Placental epithelial cell (primary cell): ENCODE results near the gene PROK1. TPM values are rescaled to one million over a fixed set of nuclear protein-coding genes. Genes with fewer than 3 reads are reported as not detected.

ENCODE experiments used
- total RNA-seq: library from RNA; depleted of rRNA; stranded (reverse); fragments of >200 nt; gene quantifications from 2 replicates; pipeline ENCODE4 v1.2.3, GENCODE V29; 2012

PROK1 gene
- 0.11 TPM in 1 of 2 replicates, not detected in the other for total RNA-seq

GRCh38 chr1:110450929-110451328 is at the start of gene PROK1:
Gene PROK1, plus strand, starts transcription at chr1:110451149. Its CDS starts 68 bp downstream, at chr1:110451217.

GRCh38 chr1:110407260-110408210 is 43.4 kb upstream of the PROK1 start, which contains the start of gene LAMTOR5:
Gene LAMTOR5, minus strand, starts transcription at chr1:110407694. Its CDS starts 74 bp downstream, at chr1:110407620.

Other genes with a start within 250 kb of the PROK1 start
- 0.39 and 1.1 TPM in 2 replicates for gene KCNC4, start 240.8 kb upstream of the PROK1 start, total RNA-seq
- 42.0 and 42.3 TPM in 2 replicates for gene RBM15, start 111.8 kb upstream of the PROK1 start, total RNA-seq
- gene SLC16A4, start 60.1 kb upstream of the PROK1 start, total RNA-seq = 60.8 and 113 TPM in 2 replicates
- gene LAMTOR5, start 43.5 kb upstream of the PROK1 start, total RNA-seq = 53.4 and 74.1 TPM in 2 replicates
- gene KCNA10, start 68.0 kb downstream of the PROK1 start, total RNA-seq = not detected in 2 replicates
- gene KCNA2, start 155.2 kb downstream of the PROK1 start, total RNA-seq = not detected in 2 replicates
- not detected in 2 replicates for gene KCNA3, start 223.8 kb downstream of the PROK1 start, total RNA-seq